ENCODE data around the gene CTIF.

DNA sequence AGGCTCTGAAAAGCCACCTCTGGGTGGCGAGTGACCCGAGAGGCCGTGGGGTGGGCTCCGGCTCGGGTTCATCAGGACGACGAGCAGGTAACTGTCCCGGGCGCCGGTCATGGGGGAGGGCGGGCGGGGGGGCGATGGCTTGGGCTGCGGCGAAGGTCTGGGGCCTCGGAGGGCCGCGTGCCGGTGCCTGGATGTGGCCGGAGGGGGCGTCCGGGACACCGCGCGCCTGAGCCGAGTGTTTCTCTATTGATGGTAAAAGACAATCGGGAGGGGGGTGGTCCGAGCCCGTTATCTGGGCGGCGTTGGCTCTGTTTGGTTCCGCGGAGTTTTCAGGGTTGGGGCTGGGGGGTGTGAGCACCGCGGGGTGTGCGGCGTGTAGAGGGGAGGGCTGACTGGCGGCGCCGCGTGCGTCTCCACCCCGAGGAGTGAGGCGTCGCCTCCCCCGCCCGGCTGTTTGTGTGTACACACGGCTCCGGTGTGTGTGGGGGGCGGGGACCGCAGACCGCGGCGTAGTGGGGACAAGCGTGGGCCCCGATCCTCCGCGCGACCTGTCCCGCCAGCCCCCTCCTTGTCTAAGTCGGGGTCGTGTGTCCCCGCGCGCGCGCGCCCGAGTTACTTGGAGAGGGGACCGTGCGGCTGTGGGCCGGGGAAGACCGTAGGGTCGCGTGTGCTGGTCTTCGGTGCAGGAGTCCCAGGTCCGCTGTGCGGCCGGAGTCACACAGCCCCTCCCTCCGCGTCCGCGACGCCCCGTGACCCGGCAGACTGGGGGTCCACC is 1.6 kb downstream of the CTIF start:
- TF ChIP-seq POLR2A (IDR thresholded peaks at IDR 0.05) (no peak), POLR2AphosphoS5 (IDR thresholded peaks at IDR 0.05) (no peak), EP300 (IDR thresholded peaks at IDR 0.05) (no peak)
- TF ChIP-seq, protein P1, sequence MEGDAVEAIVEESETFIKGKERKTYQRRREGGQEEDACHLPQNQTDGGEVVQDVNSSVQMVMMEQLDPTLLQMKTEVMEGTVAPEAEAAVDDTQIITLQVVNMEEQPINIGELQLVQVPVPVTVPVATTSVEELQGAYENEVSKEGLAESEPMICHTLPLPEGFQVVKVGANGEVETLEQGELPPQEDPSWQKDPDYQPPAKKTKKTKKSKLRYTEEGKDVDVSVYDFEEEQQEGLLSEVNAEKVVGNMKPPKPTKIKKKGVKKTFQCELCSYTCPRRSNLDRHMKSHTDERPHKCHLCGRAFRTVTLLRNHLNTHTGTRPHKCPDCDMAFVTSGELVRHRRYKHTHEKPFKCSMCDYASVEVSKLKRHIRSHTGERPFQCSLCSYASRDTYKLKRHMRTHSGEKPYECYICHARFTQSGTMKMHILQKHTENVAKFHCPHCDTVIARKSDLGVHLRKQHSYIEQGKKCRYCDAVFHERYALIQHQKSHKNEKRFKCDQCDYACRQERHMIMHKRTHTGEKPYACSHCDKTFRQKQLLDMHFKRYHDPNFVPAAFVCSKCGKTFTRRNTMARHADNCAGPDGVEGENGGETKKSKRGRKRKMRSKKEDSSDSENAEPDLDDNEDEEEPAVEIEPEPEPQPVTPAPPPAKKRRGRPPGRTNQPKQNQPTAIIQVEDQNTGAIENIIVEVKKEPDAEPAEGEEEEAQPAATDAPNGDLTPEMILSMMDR (IDR thresholded peaks at IDR 0.05), result peak in 1 of 6 experiments; percentile 29
